HEK293 (cell line): ENCODE results near the gene UGGT1.

Experiments used
- CTCF ChIA-PET: fragments of 350-600 bp; formaldehyde crosslinking; extraction: SDS; loops from one replicate; lab custom pipeline; 2021; ENCODE audit warnings: antibody characterized with exemption; lab: Yijun Ruan, JAX
- POLR2A ChIA-PET: fragments of 300-600 bp; formaldehyde crosslinking; extraction: SDS; loops from one replicate; lab custom pipeline; 2020; ENCODE audit warnings: antibody characterized with exemption, inconsistent platforms; lab: Yijun Ruan, JAX
- H3K27ac ChIP-seq: fragments of 200-500 bp; sonication (Bioruptor generic); 2 replicates; pipeline ENCODE4 v1.5.1; 2014; ENCODE audit warnings: low read depth, low read length, control low read depth, inconsistent platforms; ENCODE audit errors: extremely low read depth
- H3K36me3 ChIP-seq, 2 experiments: fragments of 200-500 bp in 1 of 2; sonication (Bioruptor generic) in 1 of 2; 1 replicate in 1 of 2; 2 replicates in 1 of 2; pipeline ENCODE4 v1.5.1; 2014 to 2017; ENCODE audit warnings: inconsistent platforms in 2 of 2, low read length in 2 of 2; ENCODE audit not compliant: control insufficient read depth in 2 of 2, insufficient read depth in 1 of 2
- H3K4me1 ChIP-seq: fragments of 200-500 bp; sonication (Bioruptor generic); 2 replicates; pipeline ENCODE4 v1.5.1; 2014; ENCODE audit warnings: mild to moderate bottlenecking, low read length, inconsistent platforms; ENCODE audit not compliant: control insufficient read depth, insufficient read depth
- H3K4me3 ChIP-seq: 2 replicates; pipeline ENCODE4 v1.5.1; 2011; ENCODE audit warnings: low read depth, mild to moderate bottlenecking, control low read depth, low read length, moderate library complexity
- H3K9me3 ChIP-seq: fragments of 200-500 bp; sonication (Bioruptor generic); 2 replicates; pipeline ENCODE4 v1.5.1; 2014; ENCODE audit warnings: low read depth, low read length, inconsistent platforms; ENCODE audit not compliant: control insufficient read depth, insufficient read depth
- ATF2 ChIP-seq: fragments of 450-650 bp; formaldehyde crosslinking; IDR thresholded peaks from 2 replicates; pipeline ENCODE4 v1.5.1; 2016; ENCODE audit warnings: missing biosample characterization, missing genetic modification characterization, low read depth
- BCL11A ChIP-seq: fragments of 450-650 bp; formaldehyde crosslinking; IDR thresholded peaks from 2 replicates; pipeline ENCODE4 v1.5.1; 2016; ENCODE audit warnings: low read depth, missing biosample characterization, missing genetic modification characterization
- GLIS2 ChIP-seq: fragments of 450-650 bp; formaldehyde crosslinking; IDR thresholded peaks from 2 replicates; pipeline ENCODE4 v1.5.1; 2016; ENCODE audit warnings: missing biosample characterization, missing genetic modification characterization
- PRDM1 ChIP-seq: fragments of 450-650 bp; formaldehyde crosslinking; IDR thresholded peaks from 2 replicates; pipeline ENCODE4; 2016; ENCODE audit warnings: missing biosample characterization, missing genetic modification characterization
- PRDM2 ChIP-seq: fragments of 450-650 bp; formaldehyde crosslinking; IDR thresholded peaks from 2 replicates; pipeline ENCODE4 v1.5.1; 2016; ENCODE audit warnings: missing biosample characterization, missing genetic modification characterization, borderline replicate concordance
- SP3 ChIP-seq: fragments of 450-650 bp; formaldehyde crosslinking; IDR thresholded peaks from 2 replicates; pipeline ENCODE4 v1.5.1; 2016; ENCODE audit warnings: missing biosample characterization, missing genetic modification characterization
- WT1 ChIP-seq: fragments of 450-650 bp; formaldehyde crosslinking; IDR thresholded peaks from 2 replicates; pipeline ENCODE4 v1.5.1; 2016; ENCODE audit warnings: missing biosample characterization, missing genetic modification characterization
- ZNF132 ChIP-seq: fragments of 450-650 bp; formaldehyde crosslinking; IDR thresholded peaks from 2 replicates; pipeline ENCODE4 v1.5.1; 2017; ENCODE audit warnings: missing biosample characterization, missing genetic modification characterization, borderline replicate concordance
- ZNF18 ChIP-seq: fragments of 450-650 bp; formaldehyde crosslinking; IDR thresholded peaks from 2 replicates; pipeline ENCODE4 v1.5.1; 2016; ENCODE audit warnings: missing biosample characterization, missing genetic modification characterization
- ZNF2 ChIP-seq: fragments of 450-650 bp; formaldehyde crosslinking; IDR thresholded peaks from 2 replicates; pipeline ENCODE4 v1.5.1; 2016; ENCODE audit warnings: missing biosample characterization, missing genetic modification characterization
- ZNF335 ChIP-seq: fragments of 450-650 bp; formaldehyde crosslinking; conservative IDR thresholded peaks from 2 replicates; pipeline ENCODE4 v1.5.1; 2016; ENCODE audit warnings: missing biosample characterization, missing genetic modification characterization
- ZNF404 ChIP-seq: fragments of 450-650 bp; formaldehyde crosslinking; IDR thresholded peaks from 2 replicates; pipeline ENCODE4 v1.5.1; 2017; ENCODE audit warnings: missing biosample characterization, missing genetic modification characterization
- ZNF423 ChIP-seq: fragments of 450-650 bp; formaldehyde crosslinking; IDR thresholded peaks from 2 replicates; pipeline ENCODE4 v1.5.1; 2016; ENCODE audit warnings: missing biosample characterization, missing genetic modification characterization
- ZNF558 ChIP-seq: fragments of 450-650 bp; formaldehyde crosslinking; IDR thresholded peaks from 2 replicates; pipeline ENCODE4 v1.5.1; 2016; ENCODE audit warnings: missing biosample characterization, missing genetic modification characterization
- ZNF596 ChIP-seq: fragments of 450-650 bp; IDR thresholded peaks from 2 replicates; pipeline ENCODE4 v1.5.0; 2018; ENCODE audit warnings: missing biosample characterization, mild to moderate bottlenecking, missing genetic modification characterization, moderate library complexity
- ZNF623 ChIP-seq: fragments of 450-650 bp; formaldehyde crosslinking; IDR thresholded peaks from 2 replicates; pipeline ENCODE4 v1.5.1; 2016; ENCODE audit warnings: missing biosample characterization, missing genetic modification characterization
- ZNF624 ChIP-seq: fragments of 450-650 bp; formaldehyde crosslinking; IDR thresholded peaks from 2 replicates; pipeline ENCODE4 v1.5.1; 2017; ENCODE audit warnings: missing biosample characterization, missing genetic modification characterization
- ZNF664 ChIP-seq: fragments of 450-650 bp; formaldehyde crosslinking; IDR thresholded peaks from 2 replicates; pipeline ENCODE4 v1.5.1; 2016; ENCODE audit warnings: missing biosample characterization, missing genetic modification characterization
- ZNF677 ChIP-seq: fragments of 450-650 bp; IDR thresholded peaks from 2 replicates; pipeline ENCODE4 v1.5.0; 2018; ENCODE audit warnings: missing biosample characterization, mild to moderate bottlenecking, missing genetic modification characterization, moderate library complexity
- TF ChIP-seq, protein P1 (sequence below): fragments of 450-650 bp; formaldehyde crosslinking; IDR thresholded peaks from 2 replicates; pipeline ENCODE4 v1.5.1; 2016; ENCODE audit warnings: missing biosample characterization, missing genetic modification characterization

The UGGT1 gene

GRCh38 chr2:128202791-128203190, 111.8 kb downstream of the UGGT1 start:
- no peak for TF ChIP-seq ZNF677 (tag by site-specific recombination)
- TF ChIP-seq, all 188 proteins: peak for 0
- Histone ChIP-seq H3K36me3 (no peaks in the 10 kb centered on the region), H3K4me3 (no peak overlapping the region), H3K4me1 (no peaks in the 10 kb centered on the region), H3K27ac (no peak overlapping the region), H3K9me3 (no peaks in the 10 kb centered on the region)
- ChIA-PET POLR2A (no interaction called here), CTCF (no interaction called here)

- TF ChIP-seq ZNF664 (tag by site-specific recombination) (no peak), ZNF623 (tag by site-specific recombination) (no peak), ZNF423 (no peak), ZNF404 (tag by site-specific recombination) (no peak), ZNF132 (tag by site-specific recombination) (no peak), ATF2 (tag by site-specific recombination) (no peak), ZNF335 (no peak), ZNF2 (no peak), SP3 (no peak), ZNF18 (tag by site-specific recombination) (no peak)
- TF ChIP-seq, protein P1, sequence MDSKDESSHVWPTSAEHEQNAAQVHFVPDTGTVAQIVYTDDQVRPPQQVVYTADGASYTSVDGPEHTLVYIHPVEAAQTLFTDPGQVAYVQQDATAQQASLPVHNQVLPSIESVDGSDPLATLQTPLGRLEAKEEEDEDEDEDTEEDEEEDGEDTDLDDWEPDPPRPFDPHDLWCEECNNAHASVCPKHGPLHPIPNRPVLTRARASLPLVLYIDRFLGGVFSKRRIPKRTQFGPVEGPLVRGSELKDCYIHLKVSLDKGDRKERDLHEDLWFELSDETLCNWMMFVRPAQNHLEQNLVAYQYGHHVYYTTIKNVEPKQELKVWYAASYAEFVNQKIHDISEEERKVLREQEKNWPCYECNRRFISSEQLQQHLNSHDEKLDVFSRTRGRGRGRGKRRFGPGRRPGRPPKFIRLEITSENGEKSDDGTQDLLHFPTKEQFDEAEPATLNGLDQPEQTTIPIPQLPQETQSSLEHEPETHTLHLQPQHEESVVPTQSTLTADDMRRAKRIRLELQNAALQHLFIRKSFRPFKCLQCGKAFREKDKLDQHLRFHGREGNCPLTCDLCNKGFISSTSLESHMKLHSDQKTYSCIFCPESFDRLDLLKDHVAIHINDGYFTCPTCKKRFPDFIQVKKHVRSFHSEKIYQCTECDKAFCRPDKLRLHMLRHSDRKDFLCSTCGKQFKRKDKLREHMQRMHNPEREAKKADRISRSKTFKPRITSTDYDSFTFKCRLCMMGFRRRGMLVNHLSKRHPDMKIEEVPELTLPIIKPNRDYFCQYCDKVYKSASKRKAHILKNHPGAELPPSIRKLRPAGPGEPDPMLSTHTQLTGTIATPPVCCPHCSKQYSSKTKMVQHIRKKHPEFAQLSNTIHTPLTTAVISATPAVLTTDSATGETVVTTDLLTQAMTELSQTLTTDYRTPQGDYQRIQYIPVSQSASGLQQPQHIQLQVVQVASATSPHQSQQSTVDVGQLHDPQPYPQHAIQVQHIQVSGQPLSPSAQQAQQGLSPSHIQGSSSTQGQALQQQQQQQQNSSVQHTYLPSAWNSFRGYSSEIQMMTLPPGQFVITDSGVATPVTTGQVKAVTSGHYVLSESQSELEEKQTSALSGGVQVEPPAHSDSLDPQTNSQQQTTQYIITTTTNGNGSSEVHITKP (tag by site-specific recombination) = no peak
- TF ChIP-seq, all 188 proteins: peak for 0
- CTCF ChIA-PET = no interaction called here
- Histone ChIP-seq H3K4me1 (no peaks in the 10 kb centered on the region), H3K36me3 (no peaks in the 10 kb centered on the region), H3K9me3 (no peaks in the 10 kb centered on the region), H3K27ac (no peak overlapping the region), H3K4me3 (no peak overlapping the region)
- POLR2A ChIA-PET = no interaction called here
Observed at GRCh38 chr2:128206245-128206644, 115.2 kb downstream of the UGGT1 start.

DNA sequence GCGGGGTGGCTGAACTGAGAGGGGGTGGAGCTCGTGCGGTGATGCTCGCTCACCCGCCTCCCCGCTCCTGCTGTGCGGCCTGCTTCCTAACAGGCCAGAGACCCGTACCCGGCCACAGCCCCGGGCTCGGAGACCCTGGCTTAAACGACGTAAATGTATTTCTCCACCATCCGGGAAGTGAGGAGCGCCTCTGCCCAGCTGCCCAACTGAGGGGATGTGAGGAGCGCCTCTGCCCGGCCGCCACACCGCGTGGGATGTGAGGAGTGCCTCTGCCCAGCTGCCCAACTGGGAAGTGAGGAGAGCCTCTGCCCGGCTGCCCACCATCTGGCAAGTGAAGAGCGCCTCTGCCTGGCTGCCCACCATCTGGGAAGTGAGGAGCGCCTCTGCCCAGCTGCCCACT, 117.0 kb downstream of the UGGT1 start:
- CTCF ChIA-PET = no interaction called here
- H3K4me1 ChIP-seq = no peaks in the 10 kb centered on the region
- H3K27ac ChIP-seq = no peak overlapping the region
- no peak overlapping the region for H3K4me3 ChIP-seq
- H3K36me3 ChIP-seq = no peaks in the 10 kb centered on the region
- POLR2A ChIA-PET = no interaction called here
- H3K9me3 ChIP-seq = no peaks in the 10 kb centered on the region
- no peak for TF ChIP-seq WT1 (tag by site-specific recombination)
- TF ChIP-seq ZNF596 = no peak
- no peak for TF ChIP-seq GLIS2 (tag by site-specific recombination)
- TF ChIP-seq ZNF558 = no peak
- TF ChIP-seq PRDM1 = no peak
- TF ChIP-seq BCL11A (tag by site-specific recombination) = no peak
- TF ChIP-seq PRDM2 (tag by site-specific recombination) = no peak
- TF ChIP-seq ZNF624 = no peak
